Vagina (tissue), 2 donors: ENCODE measurements around the gene TNFSF13.

Experiments used
- POLR2AphosphoS5 ChIP-seq, 2 donors: sonication (generic); formaldehyde crosslinking; IDR thresholded peaks; one replicate each; pipeline ENCODE4 v1.9.0; 2017; ENCODE audit warnings: antibody characterized with exemption in 2 of 2, mild to moderate bottlenecking in 2 of 2, low read depth in 1 of 2; ENCODE audit not compliant: insufficient read depth in 1 of 2
- TF ChIP-seq, protein P1 (sequence below), 3 experiments: fragments of 450-650 bp in 2 of 3; fragments of 200-600 bp in 1 of 3; sonication (generic) in 1 of 3; IDR thresholded peaks; one replicate each; pipeline ENCODE4 v1.5.1; 2017 to 2019; ENCODE audit warnings: antibody characterized with exemption in 3 of 3, mild to moderate bottlenecking in 2 of 3, moderate library complexity in 2 of 3

DNA sequence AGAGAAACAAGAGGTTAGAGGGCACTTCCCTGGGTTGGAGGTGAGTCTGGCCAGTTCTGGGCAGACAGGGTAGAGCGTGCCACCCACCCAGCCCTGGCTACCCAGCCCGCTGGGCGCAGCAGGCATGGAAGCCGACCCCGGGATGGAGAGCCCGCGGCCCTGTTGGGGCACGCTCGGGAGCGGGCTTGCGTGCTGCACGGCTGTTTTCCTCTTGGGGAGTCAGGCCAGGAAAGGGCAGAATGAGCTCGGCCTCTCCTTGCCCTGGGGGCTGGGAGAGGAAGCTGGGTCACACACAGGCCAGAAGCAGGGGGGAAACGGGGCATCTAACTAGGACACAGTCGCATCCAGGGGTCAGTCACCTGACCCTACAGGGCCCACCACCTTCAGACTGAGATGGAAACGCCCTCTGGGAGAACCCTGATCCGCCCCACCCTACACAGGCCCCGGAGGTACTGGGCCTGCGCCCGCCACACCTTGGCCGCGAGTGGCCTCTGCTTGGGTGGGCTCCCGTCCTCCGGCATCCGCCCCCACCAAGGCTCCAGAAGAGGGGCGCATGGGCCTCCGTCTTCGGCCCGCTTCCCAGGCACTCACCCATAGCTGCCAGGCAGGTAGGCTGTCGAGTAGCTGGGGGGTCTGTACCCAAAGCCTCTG, 30.1 kb downstream of the TNFSF13 start:
- TF ChIP-seq, protein P1, sequence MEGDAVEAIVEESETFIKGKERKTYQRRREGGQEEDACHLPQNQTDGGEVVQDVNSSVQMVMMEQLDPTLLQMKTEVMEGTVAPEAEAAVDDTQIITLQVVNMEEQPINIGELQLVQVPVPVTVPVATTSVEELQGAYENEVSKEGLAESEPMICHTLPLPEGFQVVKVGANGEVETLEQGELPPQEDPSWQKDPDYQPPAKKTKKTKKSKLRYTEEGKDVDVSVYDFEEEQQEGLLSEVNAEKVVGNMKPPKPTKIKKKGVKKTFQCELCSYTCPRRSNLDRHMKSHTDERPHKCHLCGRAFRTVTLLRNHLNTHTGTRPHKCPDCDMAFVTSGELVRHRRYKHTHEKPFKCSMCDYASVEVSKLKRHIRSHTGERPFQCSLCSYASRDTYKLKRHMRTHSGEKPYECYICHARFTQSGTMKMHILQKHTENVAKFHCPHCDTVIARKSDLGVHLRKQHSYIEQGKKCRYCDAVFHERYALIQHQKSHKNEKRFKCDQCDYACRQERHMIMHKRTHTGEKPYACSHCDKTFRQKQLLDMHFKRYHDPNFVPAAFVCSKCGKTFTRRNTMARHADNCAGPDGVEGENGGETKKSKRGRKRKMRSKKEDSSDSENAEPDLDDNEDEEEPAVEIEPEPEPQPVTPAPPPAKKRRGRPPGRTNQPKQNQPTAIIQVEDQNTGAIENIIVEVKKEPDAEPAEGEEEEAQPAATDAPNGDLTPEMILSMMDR (IDR thresholded peaks at IDR 0.05), result no peak
- no peak for TF ChIP-seq POLR2AphosphoS5 (IDR thresholded peaks at IDR 0.05; ENCODE audit: insufficient read depth in 1 of 2, low read depth in 1 of 2)
